ENCODE results near the gene FHL5. TPM values are rescaled to one million over a fixed set of nuclear protein-coding genes. Genes with fewer than 3 reads are reported as not detected.

FHL5 gene
- total RNA-seq, 2 experiments from 2014 or later = not detected

- Mint-ChIP-seq H3K36me3 (ENCODE audit: low read depth) (peaks cover 18% of the 10 kb centered on the region), H3K4me1 (ENCODE audit: low read depth) (peaks cover 20% of the 10 kb centered on the region), H3K9me3 (no peaks in the 10 kb centered on the region), H3K4me3 (peak overlapping the region; percentile 98), H3K27ac (peak overlapping the region; percentile 99), H3K27me3 (no peaks in the 10 kb centered on the region)
- TF ChIP-seq CTCF (IDR thresholded peaks at IDR 0.05) = no peak
- ATAC-seq (peak; percentile 18), DNase-seq (peak; percentile 27)
- ChIA-PET CTCF (no interaction called here), POLR2A (interaction anchor here (1.1 kb wide), 1 partner anchor 10 kb away, joined by 4 read pairs; no protein-coding TSS in a partner anchor)
- intact Hi-C loops (cut with micrococcal nuclease) = no loop called here
Measured at GRCh38 chr6:96522465-96523009, 40.4 kb upstream of the FHL5 start.

- no peak overlapping the region for H3K27ac Mint-ChIP-seq
- intact Hi-C loops (cut with micrococcal nuclease) = no loop called here
- no peak for TF ChIP-seq CTCF (IDR thresholded peaks at IDR 0.05)
- ChIA-PET POLR2A (no interaction called here), CTCF (no interaction called here)
- ATAC-seq (no peak), DNase-seq (no peak)
- no peaks in the 10 kb centered on the region for H3K9me3 Mint-ChIP-seq
- no peaks in the 10 kb centered on the region for H3K27me3 Mint-ChIP-seq
- H3K4me1 Mint-ChIP-seq (ENCODE audit: low read depth) = peaks cover 30% of the 10 kb centered on the region
- peaks cover 48% of the 10 kb centered on the region for H3K36me3 Mint-ChIP-seq (ENCODE audit: low read depth)
- H3K4me3 Mint-ChIP-seq = no peak overlapping the region
Measured at GRCh38 chr6:96528193-96528592, 34.7 kb upstream of the FHL5 start.

- no peak overlapping the region for H3K4me3 Mint-ChIP-seq
- ATAC-seq (no peak), DNase-seq (no peak)
- TF ChIP-seq CTCF (IDR thresholded peaks at IDR 0.05) = no peak
- no peaks in the 10 kb centered on the region for H3K27me3 Mint-ChIP-seq
- H3K36me3 Mint-ChIP-seq (ENCODE audit: low read depth) = peaks cover 36% of the 10 kb centered on the region
- intact Hi-C loops (cut with micrococcal nuclease) = no loop called here
- no peaks in the 10 kb centered on the region for H3K9me3 Mint-ChIP-seq
- peaks cover 21% of the 10 kb centered on the region for H3K4me1 Mint-ChIP-seq (ENCODE audit: low read depth)
- ChIA-PET POLR2A (no interaction called here), CTCF (no interaction called here)
- H3K27ac Mint-ChIP-seq = peak overlapping the region; percentile 32
Measured at GRCh38 chr6:96532399-96532798, 30.5 kb upstream of the FHL5 start.

- Mint-ChIP-seq H3K4me1 (ENCODE audit: low read depth) (peaks cover 1% of the 10 kb centered on the region), H3K36me3 (ENCODE audit: low read depth) (peaks cover 18% of the 10 kb centered on the region), H3K27ac (no peak overlapping the region), H3K4me3 (no peak overlapping the region), H3K27me3 (no peaks in the 10 kb centered on the region), H3K9me3 (no peaks in the 10 kb centered on the region)
- no peak for TF ChIP-seq CTCF (IDR thresholded peaks at IDR 0.05)
- DNase-seq = no peak
- ChIA-PET POLR2A (no interaction called here), CTCF (no interaction called here)
- intact Hi-C loops (cut with micrococcal nuclease) = no loop called here
- no peak for ATAC-seq
Measured at GRCh38 chr6:96537726-96538125, 25.2 kb upstream of the FHL5 start.

- no peak overlapping the region for H3K4me3 Mint-ChIP-seq
- intact Hi-C loops (cut with micrococcal nuclease) = no loop called here
- H3K36me3 Mint-ChIP-seq (ENCODE audit: low read depth) = peaks cover 32% of the 10 kb centered on the region
- peak; percentile 42 for ATAC-seq
- CTCF ChIA-PET = no interaction called here
- no peaks in the 10 kb centered on the region for H3K4me1 Mint-ChIP-seq (ENCODE audit: low read depth)
- H3K27me3 Mint-ChIP-seq = no peaks in the 10 kb centered on the region
- no peak for DNase-seq
- POLR2A ChIA-PET = no interaction called here
- no peaks in the 10 kb centered on the region for H3K9me3 Mint-ChIP-seq
- no peak overlapping the region for H3K27ac Mint-ChIP-seq
- TF ChIP-seq CTCF (IDR thresholded peaks at IDR 0.05) = no peak
Measured at GRCh38 chr6:96542702-96543101, 20.2 kb upstream of the FHL5 start.

Data from activated CD8-positive, alpha-beta T cell treated with anti-CD3 and anti-CD28 coated beads for 36 hours (primary cell).